ENCODE data around the gene SERPINB13.

DNA sequence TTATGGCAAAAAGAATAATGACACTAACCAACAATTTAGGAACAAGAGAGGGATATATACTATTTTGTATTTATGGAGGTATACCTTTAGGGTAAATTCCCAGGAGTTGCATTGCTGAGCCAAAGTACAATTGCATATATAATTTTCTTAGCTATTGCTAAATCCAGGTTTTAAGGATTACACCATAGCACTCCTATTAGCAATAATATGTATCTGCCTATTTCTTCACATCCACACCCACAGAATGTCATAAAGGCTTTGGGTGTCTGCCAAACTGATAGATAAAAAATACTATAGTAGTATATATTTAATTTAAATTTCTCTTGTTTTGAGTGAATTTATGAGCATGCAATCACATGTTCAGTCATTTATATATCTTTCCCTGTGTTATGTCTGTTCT, 11.5 kb upstream of the SERPINB13 start:
- TF ChIP-seq, protein P1, sequence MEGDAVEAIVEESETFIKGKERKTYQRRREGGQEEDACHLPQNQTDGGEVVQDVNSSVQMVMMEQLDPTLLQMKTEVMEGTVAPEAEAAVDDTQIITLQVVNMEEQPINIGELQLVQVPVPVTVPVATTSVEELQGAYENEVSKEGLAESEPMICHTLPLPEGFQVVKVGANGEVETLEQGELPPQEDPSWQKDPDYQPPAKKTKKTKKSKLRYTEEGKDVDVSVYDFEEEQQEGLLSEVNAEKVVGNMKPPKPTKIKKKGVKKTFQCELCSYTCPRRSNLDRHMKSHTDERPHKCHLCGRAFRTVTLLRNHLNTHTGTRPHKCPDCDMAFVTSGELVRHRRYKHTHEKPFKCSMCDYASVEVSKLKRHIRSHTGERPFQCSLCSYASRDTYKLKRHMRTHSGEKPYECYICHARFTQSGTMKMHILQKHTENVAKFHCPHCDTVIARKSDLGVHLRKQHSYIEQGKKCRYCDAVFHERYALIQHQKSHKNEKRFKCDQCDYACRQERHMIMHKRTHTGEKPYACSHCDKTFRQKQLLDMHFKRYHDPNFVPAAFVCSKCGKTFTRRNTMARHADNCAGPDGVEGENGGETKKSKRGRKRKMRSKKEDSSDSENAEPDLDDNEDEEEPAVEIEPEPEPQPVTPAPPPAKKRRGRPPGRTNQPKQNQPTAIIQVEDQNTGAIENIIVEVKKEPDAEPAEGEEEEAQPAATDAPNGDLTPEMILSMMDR (optimal IDR thresholded peaks at IDR 0.05 in 1 of 3, IDR thresholded peaks at IDR 0.05 in 1 of 3, conservative IDR thresholded peaks at IDR 0.05 in 1 of 3; ENCODE audit: extremely low read depth in 1 of 3, insufficient read depth in 2 of 3, low read length in 3 of 3): no peak
- no peak for TF ChIP-seq EZH2 (IDR thresholded peaks at IDR 0.05; ENCODE audit: low read length)

Data from keratinocyte (primary cell).